ENCODE data around the gene SMPDL3B.

DNA sequence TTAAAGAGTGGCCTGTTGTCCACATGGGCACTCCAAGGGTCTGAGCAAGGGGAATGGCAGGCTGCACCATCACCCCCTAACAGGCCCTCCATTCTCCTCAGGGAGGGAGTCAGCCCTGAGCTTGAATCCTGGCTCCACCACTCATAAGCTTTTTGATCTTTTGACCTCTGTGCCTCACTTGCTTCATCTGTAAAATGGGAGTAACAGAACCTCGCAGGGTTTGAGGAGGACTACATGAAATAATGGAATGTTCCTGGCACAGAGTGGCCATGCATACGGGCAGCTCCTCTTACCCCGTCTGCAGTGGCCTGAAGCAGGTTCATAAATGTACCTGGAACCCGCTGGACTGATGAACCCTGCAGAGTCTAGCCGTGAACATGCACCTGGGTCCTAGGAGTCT lies 22.9 kb downstream of the SMPDL3B start:
- TF ChIP-seq, protein P1, sequence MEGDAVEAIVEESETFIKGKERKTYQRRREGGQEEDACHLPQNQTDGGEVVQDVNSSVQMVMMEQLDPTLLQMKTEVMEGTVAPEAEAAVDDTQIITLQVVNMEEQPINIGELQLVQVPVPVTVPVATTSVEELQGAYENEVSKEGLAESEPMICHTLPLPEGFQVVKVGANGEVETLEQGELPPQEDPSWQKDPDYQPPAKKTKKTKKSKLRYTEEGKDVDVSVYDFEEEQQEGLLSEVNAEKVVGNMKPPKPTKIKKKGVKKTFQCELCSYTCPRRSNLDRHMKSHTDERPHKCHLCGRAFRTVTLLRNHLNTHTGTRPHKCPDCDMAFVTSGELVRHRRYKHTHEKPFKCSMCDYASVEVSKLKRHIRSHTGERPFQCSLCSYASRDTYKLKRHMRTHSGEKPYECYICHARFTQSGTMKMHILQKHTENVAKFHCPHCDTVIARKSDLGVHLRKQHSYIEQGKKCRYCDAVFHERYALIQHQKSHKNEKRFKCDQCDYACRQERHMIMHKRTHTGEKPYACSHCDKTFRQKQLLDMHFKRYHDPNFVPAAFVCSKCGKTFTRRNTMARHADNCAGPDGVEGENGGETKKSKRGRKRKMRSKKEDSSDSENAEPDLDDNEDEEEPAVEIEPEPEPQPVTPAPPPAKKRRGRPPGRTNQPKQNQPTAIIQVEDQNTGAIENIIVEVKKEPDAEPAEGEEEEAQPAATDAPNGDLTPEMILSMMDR (conservative IDR thresholded peaks at IDR 0.05): no peak
- no peak for TF ChIP-seq ZFX (IDR thresholded peaks at IDR 0.05)
